HG02970 (cell line): ENCODE measurements around the gene NTF4.
"Not testable (repeated sequence)": the region's sequence is repeated elsewhere in the genome, so short reads cannot be mapped to it uniquely, and the experiment has no call there.

Experiments
- ATAC-seq: cut with Tn5 transposase; IDR thresholded peaks from one replicate; pipeline ENCODE4 v1.9.1; 2021; ENCODE audit warnings: mild to moderate bottlenecking, moderate library complexity, moderate number of reproducible peaks; ENCODE audit not compliant: unreplicated experiment, low FRiP score

The NTF4 gene

DNA sequence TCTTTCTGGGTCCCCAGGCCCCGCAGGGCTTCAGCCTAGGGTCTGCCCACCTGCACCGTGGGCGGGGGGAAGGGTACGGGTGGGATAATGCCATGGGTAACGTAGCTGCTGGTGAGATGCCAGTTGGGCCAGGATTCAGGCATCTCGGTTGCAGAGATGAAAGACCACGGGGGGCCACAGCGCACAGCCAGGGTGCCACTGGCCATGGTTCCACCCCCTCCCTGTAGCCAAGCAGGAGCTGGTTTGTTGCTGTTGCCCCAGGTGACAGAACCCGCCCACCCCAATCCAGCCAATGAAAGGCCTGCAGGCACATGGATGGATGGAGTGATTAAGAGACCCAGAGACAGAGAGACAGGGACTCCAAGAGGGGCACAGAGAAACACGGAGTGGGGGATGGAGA is 6.1 kb downstream of the NTF4 start:
- ATAC-seq, result no peak

DNA sequence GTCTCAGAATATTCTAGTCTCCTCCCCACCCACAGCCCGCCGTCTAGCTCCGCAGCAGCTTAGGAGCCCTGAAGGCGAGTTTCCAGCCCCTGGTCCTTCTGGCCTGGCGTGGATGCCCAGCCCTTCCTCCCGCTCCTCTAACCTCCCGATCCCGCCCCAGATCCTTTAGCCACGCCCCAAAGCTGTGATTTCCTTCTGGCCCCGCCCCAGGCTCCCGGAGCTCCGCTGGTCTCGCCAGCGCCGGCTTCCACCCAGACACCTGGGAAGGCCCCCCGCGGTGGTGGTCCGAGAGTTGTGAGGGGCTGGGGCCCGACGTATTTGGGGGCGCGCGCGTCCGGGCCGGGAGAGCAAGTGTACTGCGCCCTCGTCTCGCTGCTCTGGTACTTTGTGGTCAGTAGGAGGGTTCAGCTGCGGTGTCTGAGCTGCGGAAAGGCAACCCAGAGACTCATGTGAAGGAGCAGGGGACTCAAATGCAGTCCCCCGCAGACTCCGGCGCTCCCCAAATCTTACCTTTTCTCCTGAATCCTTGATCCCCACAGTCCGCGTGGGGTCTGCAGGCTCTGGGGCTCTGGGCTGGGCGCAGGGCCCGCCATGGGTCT is 6.9 kb downstream of the NTF4 start, which contains the start of gene CGB7:
CGB7 (minus strand) TSS at position 114 of the 599 bp plus-strand sequence. CDS start 2,374 bp downstream, outside the sequence.
- ATAC-seq, result no peak

DNA sequence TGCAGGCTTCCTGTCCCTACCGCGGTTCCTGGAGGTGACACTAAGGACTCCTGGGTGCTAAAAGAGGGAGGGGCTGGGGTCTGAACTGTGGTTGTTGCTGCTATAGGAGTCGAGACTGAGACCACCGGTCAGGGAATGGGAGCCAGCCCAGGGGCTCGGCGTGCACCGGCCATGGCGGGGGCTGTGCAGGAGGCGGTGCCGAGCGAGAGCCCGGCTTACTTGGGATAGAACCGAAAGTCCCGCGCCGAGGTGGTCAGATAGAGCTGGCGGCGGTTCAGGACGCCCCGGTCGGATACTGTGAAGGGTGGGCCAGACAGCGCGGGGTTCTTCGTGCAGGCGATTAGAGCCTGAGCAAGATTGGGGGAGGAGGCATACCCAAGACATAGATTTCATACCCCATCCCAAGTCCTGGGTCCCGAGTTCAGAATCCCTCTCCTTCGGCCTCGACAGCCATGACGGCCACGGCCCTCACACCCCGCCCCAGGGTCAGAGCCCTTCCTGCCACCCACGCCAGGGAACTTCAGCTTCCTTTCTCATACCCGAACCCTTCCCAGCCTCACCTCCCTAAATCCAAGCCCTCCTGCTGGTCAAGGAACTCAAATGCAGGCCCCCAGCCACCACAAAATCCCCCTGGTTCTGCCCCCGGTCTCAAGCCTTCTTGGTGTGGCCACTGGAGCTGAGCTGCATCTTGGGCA is 7.6 kb downstream of the NTF4 start:
- ATAC-seq, result not testable (repeated sequence)

DNA sequence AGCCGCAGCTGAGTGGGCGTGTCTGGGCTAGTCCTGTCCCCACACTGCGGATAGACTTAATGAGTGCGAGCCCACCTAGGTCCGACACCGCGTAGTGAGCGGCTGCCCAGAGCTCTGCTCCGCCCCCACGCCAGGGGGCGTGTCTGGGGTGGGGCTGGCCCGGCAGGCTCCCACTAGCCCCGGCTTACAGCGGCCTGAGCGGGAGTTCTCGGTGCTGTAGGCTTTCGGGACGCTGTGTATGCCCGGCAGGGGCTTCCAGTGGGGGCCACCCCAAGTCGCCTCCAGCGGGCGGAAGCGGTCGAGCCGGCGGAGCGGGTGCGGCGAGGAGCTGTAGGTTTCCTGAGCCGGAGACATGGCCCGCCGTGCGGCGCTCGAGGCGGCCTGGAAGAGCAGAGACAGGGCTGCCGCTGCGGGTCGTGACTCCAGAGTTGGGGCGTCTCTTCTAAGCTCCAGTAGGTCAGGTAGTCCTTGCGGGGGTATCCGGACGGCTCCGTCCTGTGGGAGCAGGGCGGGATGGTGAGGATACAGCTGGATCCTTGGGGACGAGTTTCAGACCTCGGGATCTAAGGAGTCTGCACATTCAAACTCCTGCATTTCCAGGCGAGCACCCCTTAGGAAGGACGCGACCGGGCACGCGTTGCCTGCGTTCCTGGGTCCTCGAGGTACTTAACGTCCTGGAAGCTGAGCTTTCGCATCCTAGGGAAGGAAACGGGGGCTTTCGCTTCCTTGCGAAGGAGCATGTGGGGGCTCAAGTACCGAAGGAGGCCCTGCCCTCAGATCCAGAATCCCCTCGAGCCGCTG is 8.3 kb downstream of the NTF4 start:
- no peak for ATAC-seq

DNA sequence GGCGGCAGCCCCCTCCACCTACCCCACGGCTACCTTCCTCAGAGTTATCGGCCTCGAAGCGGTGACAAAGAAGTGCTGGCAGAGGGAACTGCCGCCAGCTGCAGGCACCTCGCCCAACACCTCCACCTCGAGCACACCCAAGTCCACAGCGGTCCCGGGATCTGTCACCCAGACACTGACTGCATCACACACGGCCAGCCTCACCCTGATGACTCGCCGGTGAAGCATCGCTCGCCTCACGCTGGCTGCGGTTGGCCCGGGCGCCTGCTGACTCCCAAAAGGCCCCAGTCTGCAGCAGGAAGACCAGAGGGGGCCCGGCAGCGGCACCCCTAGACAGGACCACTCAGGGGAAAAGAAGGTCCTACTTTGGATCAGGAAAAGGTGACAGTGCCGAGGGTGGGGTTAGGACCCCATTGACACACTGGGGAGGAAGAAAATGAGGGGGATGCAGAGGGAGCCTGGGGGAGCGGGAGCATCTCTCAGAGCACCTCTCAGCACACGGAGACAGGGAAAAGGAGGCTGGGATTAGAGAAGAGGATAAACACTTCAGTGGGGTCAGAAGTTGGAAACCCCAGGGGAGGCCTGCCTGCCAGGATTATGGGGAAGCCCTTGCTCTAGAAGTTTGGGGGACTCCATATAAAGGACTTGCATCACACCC is 14.1 kb downstream of the NTF4 start:
- ATAC-seq, result not testable (repeated sequence)

DNA sequence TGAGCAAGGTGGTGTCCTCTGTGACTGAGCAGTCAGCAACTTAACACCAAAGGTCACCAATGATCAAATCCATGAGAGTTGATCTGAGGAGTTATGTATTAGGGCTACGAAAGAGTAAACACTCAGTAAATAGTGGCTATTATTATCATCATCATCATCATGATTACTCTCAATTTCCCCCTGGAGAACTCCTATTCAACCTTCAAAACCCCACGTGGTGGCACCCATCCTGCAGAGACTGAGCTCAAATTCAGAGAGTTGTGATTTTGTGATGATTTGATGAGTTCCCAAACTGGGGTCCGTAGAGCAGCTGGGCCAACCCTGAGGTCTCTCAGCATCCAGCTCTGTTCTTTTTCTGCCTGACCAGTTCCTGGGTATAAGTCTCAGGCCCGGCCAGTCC is 14.8 kb downstream of the NTF4 start:
- not testable (repeated sequence) for ATAC-seq

DNA sequence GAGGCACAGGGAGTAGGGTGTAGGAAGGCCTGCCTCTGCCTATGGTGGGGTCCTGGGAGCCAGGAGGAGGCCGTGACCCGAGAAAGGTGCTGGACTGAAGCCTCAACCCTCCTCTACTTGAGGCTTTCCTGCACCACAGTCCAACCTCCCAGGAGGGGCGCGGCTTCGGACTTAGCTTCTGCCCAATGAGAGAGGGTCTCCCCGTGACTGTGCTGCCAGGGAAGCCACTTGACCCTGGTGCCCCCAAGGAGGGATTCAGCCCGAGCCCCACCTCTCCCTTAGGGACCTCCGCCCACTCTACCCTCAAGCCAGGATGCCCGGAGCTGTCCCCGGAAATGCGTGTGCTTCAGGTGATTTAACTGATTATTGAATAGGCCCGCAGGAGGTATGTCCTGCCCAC is 15.6 kb downstream of the NTF4 start, which contains the start of gene CGB8:
CGB8 (minus strand) TSS at position 101 of the 400 bp plus-strand sequence. CDS start 372 bp downstream, outside the sequence.
- not testable (repeated sequence) for ATAC-seq

DNA sequence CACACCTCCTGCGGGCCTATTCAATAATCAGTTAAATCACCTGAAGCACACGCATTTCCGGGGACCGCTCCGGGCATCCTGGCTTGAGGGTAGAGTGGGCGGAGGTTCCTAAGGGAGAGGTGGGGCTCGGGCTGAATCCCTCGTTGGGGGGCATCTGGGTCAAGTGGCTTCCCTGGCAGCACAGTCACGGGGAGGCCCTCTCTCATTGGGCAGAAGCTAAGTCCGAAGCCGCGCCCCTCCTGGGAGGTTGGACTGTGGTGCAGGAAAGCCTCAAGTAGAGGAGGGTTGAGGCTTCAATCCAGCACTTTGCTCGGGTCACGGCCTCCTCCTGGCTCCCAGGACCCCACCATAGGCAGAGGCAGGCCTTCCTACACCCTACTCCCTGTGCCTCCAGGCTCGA is 21.1 kb downstream of the NTF4 start, which contains the start of gene CGB5:
CGB5 (plus strand) TSS at position 301 of the 400 bp plus-strand sequence. CDS start 362 bp downstream, outside the sequence.
- not testable (repeated sequence) for ATAC-seq

DNA sequence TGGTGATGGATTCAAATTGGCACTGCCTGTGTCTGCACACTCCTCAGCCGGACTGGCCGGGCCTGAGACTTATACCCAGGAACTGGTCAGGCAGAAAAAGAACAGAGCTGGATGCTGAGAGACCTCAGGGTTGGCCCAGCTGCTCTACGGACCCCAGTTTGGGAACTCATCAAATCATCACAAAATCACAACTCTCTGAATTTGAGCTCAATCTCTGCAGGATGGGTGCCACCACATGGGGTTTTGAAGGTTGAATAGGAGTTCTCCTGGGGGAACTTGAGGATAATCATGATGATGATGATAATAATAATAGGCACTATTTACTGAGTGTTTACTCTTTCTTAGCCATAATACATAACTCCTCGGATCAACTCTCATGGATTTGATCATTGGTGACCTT is 22.0 kb downstream of the NTF4 start:
- ATAC-seq, result not testable (repeated sequence)

DNA sequence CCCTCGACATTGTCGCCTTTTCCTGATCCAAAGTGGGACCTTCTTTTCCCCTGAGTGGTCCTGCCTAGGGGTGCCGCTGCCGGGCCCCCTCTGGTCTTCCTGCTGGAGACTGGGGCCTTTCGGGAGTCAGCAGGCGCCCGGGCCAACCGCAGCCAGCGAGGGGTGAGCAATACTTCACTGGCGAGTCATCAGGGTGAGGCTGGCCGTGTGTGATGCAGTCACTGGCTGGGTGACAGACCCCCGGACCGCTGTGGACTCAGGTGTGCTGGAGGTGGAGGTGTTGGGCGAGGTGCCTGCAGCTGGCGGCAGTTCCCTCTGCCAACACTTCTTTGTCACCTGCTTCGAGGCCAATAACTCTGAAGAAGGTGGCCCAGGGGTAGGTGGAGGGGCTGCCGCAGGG is 22.4 kb downstream of the NTF4 start:
- ATAC-seq, result no peak

DNA sequence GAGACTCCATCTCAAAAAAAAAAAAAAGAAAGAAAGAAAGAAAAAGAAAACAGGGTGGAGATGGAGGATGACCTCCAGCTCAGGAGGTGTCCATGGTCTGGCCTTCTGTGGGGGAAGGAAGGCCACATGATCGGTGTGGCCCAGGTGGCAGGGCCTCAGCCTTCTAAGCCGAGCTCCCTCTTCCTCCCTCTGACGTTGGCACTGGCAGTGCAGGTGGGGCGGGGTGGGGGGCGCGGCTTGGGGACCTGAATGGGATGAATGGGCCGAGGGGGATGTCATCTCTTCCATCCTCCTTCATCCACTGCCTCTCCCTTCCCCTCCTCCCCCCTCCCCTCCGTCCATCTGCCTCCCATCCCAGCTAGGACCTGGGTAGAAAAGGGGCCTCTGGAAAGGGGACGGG is 24.9 kb downstream of the NTF4 start:
- ATAC-seq, result not testable (repeated sequence)

DNA sequence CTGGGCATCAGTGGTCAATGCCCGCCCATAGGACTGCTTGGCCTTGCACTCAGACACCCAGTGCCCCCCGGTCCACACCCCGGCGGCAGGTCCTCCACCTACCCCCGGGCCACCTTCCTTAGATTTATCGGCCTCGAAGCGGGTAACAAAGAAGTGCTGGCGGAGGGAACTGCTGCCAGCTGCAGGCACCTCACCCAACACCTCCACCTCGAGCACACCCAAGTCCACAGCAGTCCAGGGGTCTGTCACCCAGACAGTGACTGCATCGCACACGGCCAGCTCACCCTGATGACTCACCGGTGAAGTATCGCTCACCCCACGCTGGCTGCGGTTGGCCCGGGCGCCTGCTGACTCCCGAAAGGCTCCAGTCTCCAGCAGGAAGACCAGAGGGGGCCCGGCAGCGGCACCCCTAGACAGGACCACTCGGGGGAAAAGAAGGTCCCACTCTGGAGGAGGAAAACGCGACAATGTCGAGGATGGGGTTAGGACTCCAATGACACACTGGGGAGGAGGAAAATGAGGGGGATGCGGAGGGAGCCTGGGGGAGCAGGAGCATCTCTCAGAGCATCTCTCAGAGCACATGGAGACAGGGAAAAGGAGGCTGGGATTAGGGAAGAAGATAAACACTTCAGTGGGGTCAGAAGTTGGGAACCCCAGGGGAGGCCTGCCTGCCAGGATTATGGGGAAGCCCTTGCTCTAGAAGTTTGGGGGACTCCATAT is 25.9 kb downstream of the NTF4 start:
- not testable (repeated sequence) for ATAC-seq

DNA sequence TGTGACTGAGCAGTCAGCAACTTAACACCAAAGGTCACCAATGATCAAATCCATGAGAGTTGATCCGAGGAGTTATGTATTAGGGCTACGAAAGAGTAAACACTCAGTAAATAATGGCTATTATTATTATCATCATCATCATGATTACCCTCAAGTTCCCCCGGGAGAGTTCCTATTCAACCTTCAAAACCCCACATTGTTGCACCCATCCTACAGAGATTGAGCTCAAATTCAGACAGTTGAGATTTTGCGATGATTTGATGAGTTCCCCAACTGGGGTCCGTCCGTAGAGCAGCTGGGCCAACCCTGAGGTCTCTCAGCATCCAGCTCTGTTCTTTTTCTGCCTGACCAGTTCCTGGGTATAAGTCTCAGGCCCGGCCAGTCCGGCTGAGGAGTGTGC is 26.5 kb downstream of the NTF4 start:
- not testable (repeated sequence) for ATAC-seq

DNA sequence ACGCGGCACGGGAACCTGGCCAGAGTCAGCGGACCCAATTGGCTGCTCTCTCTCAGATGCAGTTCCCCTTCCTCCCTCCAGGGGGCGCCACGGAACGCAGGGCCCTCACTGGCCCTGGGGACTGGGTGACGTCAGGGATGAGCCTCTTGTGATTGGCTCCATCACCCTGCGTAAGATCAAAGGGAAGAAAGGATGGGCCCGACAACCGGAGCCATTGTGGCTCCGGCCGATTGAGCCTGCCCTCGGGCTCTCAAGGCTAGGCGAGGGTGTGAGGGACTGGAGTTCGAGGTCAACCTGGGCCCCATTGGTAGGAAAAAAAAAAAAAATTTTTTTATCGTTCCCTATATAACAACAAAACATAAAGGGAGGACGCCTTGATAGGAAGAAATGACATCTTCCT is 27.8 kb downstream of the NTF4 start, which contains the start of gene CGB1:
CGB1 (minus strand) TSS at position 81 of the 400 bp plus-strand sequence. CDS start 184 bp downstream, outside the sequence.
- not testable (repeated sequence) for ATAC-seq

DNA sequence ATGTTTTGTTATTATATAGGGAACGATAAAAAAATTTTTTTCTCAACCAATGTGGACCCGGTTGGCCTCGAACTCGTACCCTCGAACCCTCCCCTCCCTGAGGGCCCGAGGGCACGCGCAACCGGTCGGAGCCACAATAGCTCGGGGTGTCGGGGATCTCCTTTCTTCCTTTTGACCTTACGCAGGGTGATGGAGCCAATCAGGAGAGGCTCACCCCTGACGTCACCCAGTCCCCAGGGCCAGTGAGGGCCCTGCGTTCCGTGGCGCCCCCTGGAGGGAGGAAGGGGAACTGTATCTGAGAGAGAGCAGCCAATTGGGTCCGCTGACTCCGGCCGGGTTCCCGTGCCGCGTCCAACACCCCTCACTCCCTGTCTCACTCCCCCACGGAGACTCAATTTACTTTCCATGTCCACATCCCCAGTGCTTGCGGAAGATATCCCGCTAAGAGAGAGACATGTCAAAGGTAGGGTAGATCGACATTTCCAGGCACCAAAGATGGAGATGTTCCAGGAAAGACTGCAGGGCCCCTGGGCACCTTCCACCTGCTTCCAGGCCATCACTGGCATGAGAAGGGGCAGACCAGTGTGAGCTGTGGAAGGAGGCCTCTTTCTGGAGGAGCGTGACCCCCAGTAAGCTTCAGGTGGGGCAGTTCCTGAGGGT is 32.8 kb downstream of the NTF4 start, which contains the start of gene CGB2:
CGB2 (plus strand) TSS at position 249 of the 660 bp plus-strand sequence; CDS start at position 455, 206 bp downstream.
- not testable (repeated sequence) for ATAC-seq

DNA sequence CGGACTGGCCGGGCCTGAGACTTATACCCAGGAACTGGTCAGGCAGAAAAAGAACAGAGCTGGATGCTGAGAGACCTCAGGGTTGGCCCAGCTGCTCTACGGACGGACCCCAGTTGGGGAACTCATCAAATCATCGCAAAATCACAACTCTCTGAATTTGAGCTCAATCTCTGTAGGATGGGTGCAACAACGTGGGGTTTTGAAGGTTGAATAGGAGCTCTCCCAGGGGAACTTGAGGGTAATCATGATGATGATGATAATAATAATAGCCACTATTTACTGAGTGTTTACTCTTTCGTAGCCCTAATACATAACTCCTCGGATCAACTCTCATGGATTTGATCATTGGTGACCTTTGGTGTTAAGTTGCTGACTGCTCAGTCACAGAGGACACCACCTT is 34.3 kb downstream of the NTF4 start:
- not testable (repeated sequence) for ATAC-seq

DNA sequence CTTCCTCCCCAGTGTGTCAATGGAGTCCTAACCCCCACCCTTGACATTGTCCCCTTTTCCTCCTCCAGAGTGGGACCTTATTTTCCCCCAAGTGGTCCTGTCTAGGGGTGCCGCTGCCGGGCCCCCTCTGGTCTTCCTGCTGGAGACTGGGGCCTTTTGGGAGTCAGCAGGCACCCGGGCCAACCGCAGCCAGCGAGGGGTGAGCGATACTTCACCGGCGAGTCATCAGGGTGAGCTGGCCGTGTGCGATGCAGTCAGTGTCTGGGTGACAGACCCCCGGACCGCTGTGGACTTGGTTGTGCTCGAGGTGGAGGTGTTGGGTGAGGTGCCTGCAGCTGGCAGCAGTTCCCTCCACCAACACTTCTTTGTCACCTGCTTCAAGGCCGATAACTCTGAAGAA is 34.9 kb downstream of the NTF4 start:
- ATAC-seq, result not testable (repeated sequence)

DNA sequence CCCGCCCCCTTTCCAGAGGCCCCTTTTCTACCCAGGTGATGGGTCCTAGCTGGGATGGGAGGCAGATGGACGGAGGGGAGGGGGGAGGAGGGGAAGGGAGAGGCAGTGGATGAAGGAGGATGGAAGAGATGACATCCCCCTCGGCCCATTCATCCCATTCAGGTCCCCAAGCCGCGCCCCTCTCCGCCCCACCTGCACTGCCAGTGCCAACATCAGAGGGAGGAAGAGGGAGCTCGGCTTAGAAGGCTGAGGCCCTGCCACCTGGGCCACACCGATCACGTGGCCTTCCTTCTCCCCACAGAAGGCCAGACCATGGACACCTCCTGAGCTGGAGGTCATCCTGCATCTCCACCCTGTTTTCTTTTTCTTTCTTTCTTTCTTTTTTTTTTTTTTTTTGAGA is 35.9 kb downstream of the NTF4 start:
- not testable (repeated sequence) for ATAC-seq

DNA sequence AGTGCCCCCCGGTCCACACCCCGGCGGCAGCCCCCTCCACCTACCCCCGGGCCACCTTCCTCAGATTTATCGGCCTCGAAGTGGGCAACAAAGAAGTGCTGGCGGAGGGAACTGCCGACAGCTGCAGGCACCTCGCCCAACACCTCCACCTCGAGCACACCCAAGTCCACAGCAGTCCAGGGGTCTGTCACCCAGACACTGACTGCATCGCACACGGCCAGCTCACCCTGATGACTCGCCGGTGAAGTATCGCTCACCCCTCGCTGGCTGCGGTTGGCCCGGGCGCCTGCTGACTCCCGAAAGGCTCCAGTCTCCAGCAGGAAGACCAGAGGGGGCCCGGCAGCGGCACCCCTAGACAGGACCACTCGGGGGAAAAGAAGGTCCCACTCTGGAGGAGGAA is 39.0 kb downstream of the NTF4 start:
- ATAC-seq, result not testable (repeated sequence)
